IMR-90 (cell line): ENCODE measurements around the gene RNPEP. TPM values are rescaled to one million over a fixed set of nuclear protein-coding genes. Genes with fewer than 3 reads are reported as not detected.

Source experiments
- ATAC-seq: fragments of 200-7000 bp; cut with Tn5 transposase; 2 replicates; pipeline ENCODE4 v1.9.1; 2020; ENCODE audit warnings: low read depth, mild to moderate bottlenecking, moderate library complexity
- BruUV-seq: library from RNA; stranded (reverse); fragments of 400-500 nt; replicated peaks from 2 replicates; lab custom pipeline; 2021; lab: Mats Ljungman, UMichigan
- CTCF ChIA-PET: fragments of 300-600 bp; formaldehyde crosslinking; extraction: SDS; loops from one replicate; lab custom pipeline; 2021; ENCODE audit warnings: antibody characterized with exemption; lab: Yijun Ruan, JAX
- POLR2A ChIA-PET: fragments of 300-600 bp; sonication (Branson Sonifier 250); formaldehyde crosslinking; loops from one replicate; lab custom pipeline; 2022; ENCODE audit warnings: antibody characterized with exemption; ENCODE audit not compliant: unreplicated experiment; lab: Charles Lee
- DNase-seq: peaks from one replicate; pipeline ENCODE4 v3.0.0; 2013
- H2AFZ ChIP-seq: replicated peaks from 2 replicates; pipeline ENCODE3; 2013; ENCODE audit warnings: low read length, mild to moderate bottlenecking; ENCODE audit not compliant: poor library complexity
- H2AK5ac ChIP-seq: 2 replicates; pipeline ENCODE4 v1.6.1; 2013; ENCODE audit warnings: low read depth, low read length, inconsistent platforms
- H2AK9ac ChIP-seq: replicated peaks from 2 replicates; pipeline ENCODE3; 2013; ENCODE audit warnings: mild to moderate bottlenecking, low read depth, low read length, moderate library complexity; ENCODE audit not compliant: poor library complexity
- H2BK120ac ChIP-seq: 2 replicates; pipeline ENCODE4 v1.6.1; 2013; ENCODE audit warnings: low read depth, low read length, inconsistent platforms
- H2BK15ac ChIP-seq: 3 replicates; pipeline ENCODE4 v1.6.1; 2013; ENCODE audit warnings: low read depth, low read length, inconsistent platforms
- H2BK20ac ChIP-seq: 2 replicates; pipeline ENCODE4 v1.6.1; 2013; ENCODE audit warnings: low read depth, mild to moderate bottlenecking, inconsistent platforms, low read length, moderate library complexity
- H2BK5ac ChIP-seq: 2 replicates; pipeline ENCODE4 v1.6.1; 2013; ENCODE audit warnings: mild to moderate bottlenecking, low read depth, low read length, inconsistent platforms; ENCODE audit not compliant: poor library complexity, severe bottlenecking
- H3K14ac ChIP-seq: replicated peaks from 2 replicates; pipeline ENCODE4 v1.6.1; 2013; ENCODE audit warnings: low read depth, low read length, inconsistent platforms
- H3K18ac ChIP-seq: 2 replicates; pipeline ENCODE4 v1.6.1; 2013; ENCODE audit warnings: low read depth, low read length, control low read depth
- H3K23ac ChIP-seq: 2 replicates; pipeline ENCODE4 v1.6.1; 2013; ENCODE audit warnings: low read depth, low read length, inconsistent platforms
- H3K27ac ChIP-seq: 2 replicates; pipeline ENCODE4 v1.5.1; 2013; ENCODE audit warnings: mild to moderate bottlenecking, control low read depth, low read length; ENCODE audit not compliant: insufficient read depth
- H3K27me3 ChIP-seq: 2 replicates; pipeline ENCODE4 v1.6.1; 2013; ENCODE audit warnings: low read length; ENCODE audit not compliant: control insufficient read depth, insufficient read depth
- H3K36me3 ChIP-seq: 2 replicates; pipeline ENCODE4 v1.6.1; 2013; ENCODE audit warnings: low read length, mixed read lengths; ENCODE audit not compliant: control insufficient read depth, insufficient read depth
- H3K4ac ChIP-seq: 2 replicates; pipeline ENCODE4 v1.6.1; 2013; ENCODE audit warnings: low read depth, low read length, inconsistent platforms
- H3K4me1 ChIP-seq: 2 replicates; pipeline ENCODE4 v1.6.1; 2013; ENCODE audit warnings: low read length, mixed read lengths; ENCODE audit not compliant: control insufficient read depth, insufficient read depth
- H3K4me2 ChIP-seq: 2 replicates; pipeline ENCODE4 v1.6.1; 2013; ENCODE audit warnings: low read depth, mild to moderate bottlenecking, control low read depth, low read length, moderate library complexity
- H3K4me3 ChIP-seq: 2 replicates; pipeline ENCODE4 v1.5.1; 2013; ENCODE audit warnings: low read depth, mild to moderate bottlenecking, control low read depth, low read length, moderate library complexity; ENCODE audit not compliant: insufficient read depth
- H3K56ac ChIP-seq: 2 replicates; pipeline ENCODE4 v1.6.1; 2013; ENCODE audit warnings: low read length, inconsistent platforms; ENCODE audit not compliant: insufficient read depth; ENCODE audit errors: extremely low read depth
- H3K79me1 ChIP-seq, 2 experiments: 2 replicates each; pipeline ENCODE4 v1.6.1; 2013; ENCODE audit warnings: low read length in 2 of 2, inconsistent platforms in 1 of 2, low read depth in 1 of 2
- H3K9ac ChIP-seq: 2 replicates; pipeline ENCODE4 v1.6.1; 2013; ENCODE audit warnings: low read depth, low read length, control low read depth
- H3K9me1 ChIP-seq: 2 replicates; pipeline ENCODE4 v1.6.1; 2013; ENCODE audit warnings: low read length, inconsistent platforms; ENCODE audit not compliant: insufficient read depth
- H3K9me3 ChIP-seq: 2 replicates; pipeline ENCODE4 v1.6.1; 2013; ENCODE audit warnings: low read length; ENCODE audit not compliant: control insufficient read depth, insufficient read depth
- H4K20me1 ChIP-seq: 2 replicates; pipeline ENCODE4 v1.6.1; 2013; ENCODE audit warnings: low read length, inconsistent platforms; ENCODE audit not compliant: insufficient read depth
- H4K5ac ChIP-seq: 2 replicates; pipeline ENCODE4 v1.6.1; 2013; ENCODE audit warnings: mild to moderate bottlenecking, low read depth, low read length, control low read depth
- H4K8ac ChIP-seq, 2 experiments: 2 replicates each; pipeline ENCODE4 v1.6.1; 2013; ENCODE audit warnings: low read depth in 2 of 2, low read length in 2 of 2, control low read depth in 1 of 2, inconsistent platforms in 1 of 2
- H4K91ac ChIP-seq: 2 replicates; pipeline ENCODE4 v1.6.1; 2013; ENCODE audit warnings: low read depth, low read length, inconsistent platforms; ENCODE audit not compliant: insufficient read depth
- CTCF ChIP-seq: conservative IDR thresholded peaks from 2 replicates; pipeline ENCODE4 v1.5.1; 2012; ENCODE audit warnings: mild to moderate bottlenecking, low read depth, low read length, improper control_type of control experiment
- ELK1 ChIP-seq: fragments of 150-350 bp; IDR thresholded peaks from 2 replicates; pipeline ENCODE4 v1.6.1; 2016; ENCODE audit warnings: low read depth, mild to moderate bottlenecking, low read length, moderate library complexity, borderline replicate concordance
- RAD21 ChIP-seq: IDR thresholded peaks from 2 replicates; pipeline ENCODE4 v1.6.1; 2012; ENCODE audit warnings: low read length, improper control_type of control experiment
- RFX5 ChIP-seq: IDR thresholded peaks from 2 replicates; pipeline ENCODE4 v1.8.0; 2012; ENCODE audit warnings: low read depth, mild to moderate bottlenecking, low read length, moderate library complexity
- SMC3 ChIP-seq: fragments of 150-350 bp; IDR thresholded peaks from 2 replicates; pipeline ENCODE4 v1.6.1; 2016; ENCODE audit warnings: low read depth, mild to moderate bottlenecking, antibody characterized with exemption, low read length, moderate library complexity
- WGBS, 2 experiments: methylation state at CpG; one replicate each; pipeline versions ENCODE4 v1.1.5 to v1.1.7; 2013; ENCODE audit warnings: missing lambda C conversion rate in 2 of 2; ENCODE audit not compliant: insufficient read length in 1 of 2; ENCODE audit errors: extremely low coverage in 2 of 2; 5-methylcytosine and 5-hydroxymethylcytosine counted together
- dilution Hi-C: fragments of 300-500 bp; cut with HindIII; formaldehyde crosslinking; loops from one replicate; pipeline ENCODE4 v1.14.3; 2018; ENCODE audit warnings: low sequenced_read_pairs; ENCODE audit not compliant: unreplicated experiment
- in situ Hi-C: fragments of 300-500 bp; cut with MboI; formaldehyde crosslinking; loops from 3 replicates; pipeline ENCODE4 v1.14.3; 2019; ENCODE audit warnings: low sequenced_read_pairs, inconsistent platforms, mixed read lengths
- intact Hi-C: fragments of 100-400 bp; cut with micrococcal nuclease; formaldehyde crosslinking; loops from 2 replicates; pipeline ENCODE4 v1.10.0; 2022
- polyA plus RNA-seq, 3 experiments: library from polyadenylated mRNA; depleted of rRNA; stranded (reverse); fragments of >200 nt; gene quantifications; 2 replicates each; pipeline ENCODE4 v1.2.3, GENCODE V29; 2012; ENCODE audit warnings: low replicate concordance in 1 of 3
- total RNA-seq: library from RNA; depleted of rRNA; stranded (reverse); fragments of >200 nt; gene quantifications from 2 replicates; pipeline ENCODE4 v1.2.3, GENCODE V29; 2012

RNPEP gene
- total and polyA plus RNA-seq, 2 of the 4 experiments (the other 2 are of a cell fraction): 49.8 to 75.4 TPM

GRCh38 chr1:201999625-202000238 is 17.3 kb downstream of the RNPEP start:
- no TSS peak for BruUV-seq
- WGBS, 2 experiments: 56% methylated on average over 8 of the region's 16 CpGs; no CpG with 5 or more reads in 1 of the 2 experiments
- in situ Hi-C loops: no loop called here
- no peak overlapping the region for H3K4ac ChIP-seq
- peak; percentile 64 for TF ChIP-seq CTCF
- TF ChIP-seq RFX5: no peak
- peak; percentile 72 for TF ChIP-seq SMC3
- TF ChIP-seq ELK1: no peak
- peak; percentile 67 for TF ChIP-seq RAD21
- H4K20me1 ChIP-seq: no peaks in the 10 kb centered on the region
- POLR2A ChIA-PET: interaction anchor here (0.6 kb wide), 1 partner anchor 15 kb away, joined by 5 read pairs; no protein-coding TSS in a partner anchor
- DNase-seq (peak; percentile 53), ATAC-seq (peak; percentile 73)
- peaks cover 0 to 3% of the 10 kb centered on the region in 2 experiments; a peak in 1 of 4 replicates for H3K79me1 ChIP-seq
- no peaks in the 10 kb centered on the region for H3K27me3 ChIP-seq
- intact Hi-C loops: no loop called here
- CTCF ChIA-PET: interaction anchor here (0.5 to 1.4 kb wide), 7 partner anchors 18 to 131 kb away, joined by 3 to 4 read pairs (median 3); no protein-coding TSS in a partner anchor
- no peak overlapping the region for H3K9ac ChIP-seq
- H3K36me3 ChIP-seq: peaks cover 63% of the 10 kb centered on the region
- H3K4me3 ChIP-seq: no peak overlapping the region
- H2AK9ac ChIP-seq: no peak overlapping the region
- no peak overlapping the region for H2BK120ac ChIP-seq
- H4K91ac ChIP-seq: no peak overlapping the region
- H3K4me2 ChIP-seq: no peak overlapping the region
- no peaks in the 10 kb centered on the region for H3K4me1 ChIP-seq
- no peak overlapping the region for H3K18ac ChIP-seq
- H2BK20ac ChIP-seq: no peak overlapping the region
- H2BK5ac ChIP-seq: no peak overlapping the region
- H2BK15ac ChIP-seq: no peak overlapping the region
- H4K8ac ChIP-seq: no peak overlapping the region
- no peak overlapping the region for H3K23ac ChIP-seq
- dilution Hi-C loops: no loop called here
- H4K5ac ChIP-seq: no peak overlapping the region
- no peak overlapping the region for H3K14ac ChIP-seq
- H3K56ac ChIP-seq: no peak overlapping the region
- H2AK5ac ChIP-seq: no peak overlapping the region
- H3K9me3 ChIP-seq: no peaks in the 10 kb centered on the region
- H3K27ac ChIP-seq: no peak overlapping the region
- no peaks in the 10 kb centered on the region for H3K9me1 ChIP-seq
- no peak overlapping the region for H2AFZ ChIP-seq
